Measurements from ENCODE around the gene ONECUT3. TPM values are rescaled to one million over a fixed set of nuclear protein-coding genes. Genes with fewer than 3 reads are reported as not detected.
A peak's percentile ranks its signal among the peaks of the same experiment; 100 is the strongest.

The ONECUT3 gene
- total RNA-seq, 3 donors from 2014 or later: not detected

GRCh38 chr19:1811942-1812425, 58.7 kb downstream of the ONECUT3 start, which contains the start of gene ATP8B3:
ATP8B3 (minus strand) TSS chr19:1812276; CDS start chr19:1811736, 540 bp downstream.
- peak within 1 kb of the TSS; percentile 45 to 73 (median 59) for H3K4me3 ChIP-seq
- H3K4me1 ChIP-seq: peaks cover 0 to 6% of the 10 kb centered on the region in 2 donors
- TF ChIP-seq CTCF (IDR thresholded peaks at IDR 0.05): no peak
- no peak for TF ChIP-seq POLR2A (IDR thresholded peaks at IDR 0.05)
- no peak for TF ChIP-seq POLR2AphosphoS5 (IDR thresholded peaks at IDR 0.05)
- H3K9me3 ChIP-seq: no peaks in the 10 kb centered on the region
- DNase-seq (ENCODE audit: low spot score in 2 of 2): no peak
- peaks cover 5% of the 10 kb centered on the region for H3K36me3 ChIP-seq
- peak within 1 kb of the TSS; percentile 64 to 80 for H3K27ac ChIP-seq
- intact Hi-C loops (cut with DNase I; ENCODE audit: low total_unique reads): no loop called here
- no peaks in the 10 kb centered on the region for H3K27me3 ChIP-seq

- H3K4me3 ChIP-seq: peak overlapping the region; percentile 45 to 73 (median 59)
- intact Hi-C loops (cut with DNase I; ENCODE audit: low total_unique reads): no loop called here
- peaks cover 9% of the 10 kb centered on the region for H3K36me3 ChIP-seq
- peak; percentile 80 to 82 for DNase-seq (ENCODE audit: low spot score in 2 of 2)
- peaks cover 0 to 6% of the 10 kb centered on the region in 2 donors for H3K4me1 ChIP-seq
- H3K9me3 ChIP-seq: no peaks in the 10 kb centered on the region
- no peaks in the 10 kb centered on the region for H3K27me3 ChIP-seq
- TF ChIP-seq POLR2AphosphoS5 (IDR thresholded peaks at IDR 0.05): no peak
- TF ChIP-seq CTCF (IDR thresholded peaks at IDR 0.05): peak in 1 of 3 donors; percentile 27
- H3K27ac ChIP-seq: peak overlapping the region; percentile 64 to 80
These were observed 59.3 kb downstream of the ONECUT3 start for GRCh38 chr19:1812426-1813191.

GRCh38 chr19:1813192-1814182, 60.2 kb downstream of the ONECUT3 start:
- Histone ChIP-seq H3K27ac (peak overlapping the region in 1 of 2 donors; percentile 80), H3K27me3 (no peaks in the 10 kb centered on the region), H3K4me1 (peaks cover 0 to 6% of the 10 kb centered on the region in 2 donors), H3K36me3 (peaks cover 14% of the 10 kb centered on the region), H3K9me3 (no peaks in the 10 kb centered on the region), H3K4me3 (peak overlapping the region; percentile 45 to 73 (median 59))
- intact Hi-C loops (cut with DNase I; ENCODE audit: low total_unique reads): no loop called here
- TF ChIP-seq CTCF (IDR thresholded peaks at IDR 0.05) (no peak), POLR2A (IDR thresholded peaks at IDR 0.05) (no peak), POLR2AphosphoS5 (IDR thresholded peaks at IDR 0.05) (no peak)
- no peak for DNase-seq (ENCODE audit: low spot score in 2 of 2)

GRCh38 chr19:1814391-1814790, 61.1 kb downstream of the ONECUT3 start:
- no peak for DNase-seq (ENCODE audit: low spot score in 2 of 2)
- H3K4me3 ChIP-seq: no peak overlapping the region
- intact Hi-C loops (cut with DNase I; ENCODE audit: low total_unique reads): no loop called here
- TF ChIP-seq POLR2A (IDR thresholded peaks at IDR 0.05): no peak
- no peak for TF ChIP-seq CTCF (IDR thresholded peaks at IDR 0.05)
- TF ChIP-seq POLR2AphosphoS5 (IDR thresholded peaks at IDR 0.05): no peak
- H3K9me3 ChIP-seq: no peaks in the 10 kb centered on the region
- H3K27ac ChIP-seq: no peak overlapping the region
- H3K4me1 ChIP-seq: peaks cover 0 to 6% of the 10 kb centered on the region in 2 donors
- H3K36me3 ChIP-seq: peaks cover 19% of the 10 kb centered on the region
- H3K27me3 ChIP-seq: no peaks in the 10 kb centered on the region

Data from breast epithelium (tissue), 4 donors.